OCI-M2 (cell line): ENCODE measurements around the gene FSTL3.

Source experiments
- DNase-seq: peaks from one replicate; lab custom pipeline; 2025; ENCODE audit not compliant: unreplicated experiment; lab: John Stamatoyannopoulos, UW

The FSTL3 gene

DNA sequence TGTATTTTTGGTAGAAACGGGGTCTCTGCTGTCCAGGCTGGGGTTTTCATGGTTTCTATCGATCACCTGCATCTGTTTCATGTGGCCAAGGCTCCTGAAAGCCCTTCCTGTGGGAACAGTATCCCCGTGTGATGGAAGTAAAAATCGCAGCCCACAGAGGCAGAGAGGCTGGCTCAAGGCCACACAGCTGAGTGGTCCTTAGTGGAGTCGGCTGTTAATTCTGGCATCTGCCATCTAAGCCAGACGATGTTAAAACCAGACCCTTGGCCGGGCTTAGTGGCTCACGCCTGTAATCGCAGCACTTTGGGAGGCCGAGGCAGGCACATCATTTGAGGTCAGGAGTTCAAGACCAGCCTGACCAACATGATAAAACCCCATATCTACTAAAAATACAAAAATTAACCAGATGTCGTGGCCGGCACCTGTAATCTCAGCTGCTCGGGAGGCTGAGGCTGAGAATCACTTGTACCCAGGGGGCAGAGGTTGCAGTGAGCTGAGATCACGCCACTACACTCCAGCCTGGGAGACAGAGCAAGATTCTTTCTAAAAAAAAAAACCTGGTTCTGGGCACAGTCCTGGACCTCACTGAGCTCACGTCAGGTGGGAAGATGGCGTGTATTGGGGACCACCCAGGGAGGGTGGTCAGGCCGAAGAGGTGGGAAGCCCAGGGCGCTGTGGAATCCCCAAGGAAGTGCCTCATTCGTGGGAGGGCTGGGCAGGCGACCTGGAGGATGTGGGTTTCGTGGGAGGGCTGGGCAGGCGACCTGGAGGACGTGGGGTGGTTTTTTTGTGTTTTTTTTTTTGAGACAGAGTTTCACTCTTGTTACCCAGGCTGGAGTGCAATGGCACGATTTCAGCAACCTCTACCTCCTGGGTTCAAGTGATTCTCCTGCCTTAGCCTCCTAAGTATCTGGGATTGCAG is 56.2 kb downstream of the FSTL3 start:
- DNase-seq: no peak
